Lower leg skin (tissue), 3 donors: ENCODE measurements around the gene DDB1.

Experiments
- CTCF ChIP-seq, 3 donors: fragments of 450-650 bp; IDR thresholded peaks; one replicate each; pipeline ENCODE4 v1.5.1; 2016; ENCODE audit warnings: antibody characterized with exemption in 3 of 3, mild to moderate bottlenecking in 3 of 3, moderate library complexity in 2 of 3
- POLR2A ChIP-seq, 2 donors: fragments of 450-650 bp; IDR thresholded peaks; one replicate each; pipeline ENCODE4 v1.6.1; 2016 to 2017; ENCODE audit warnings: antibody characterized with exemption in 2 of 2, mild to moderate bottlenecking in 1 of 2, moderate library complexity in 1 of 2

- no peak for TF ChIP-seq CTCF (IDR thresholded peaks at IDR 0.05)
- no peak for TF ChIP-seq POLR2A (IDR thresholded peaks at IDR 0.05)
These were observed 29.6 kb upstream of the DDB1 start for GRCh38 chr11:61362542-61362875.
